ENCODE measurements around the gene MACROD2.

MACROD2 gene

GRCh38 chr20:14845199-14846160 lies 850.2 kb downstream of the MACROD2 start:
- no peak for DNase-seq

GRCh38 chr20:14848806-14849205 lies 853.5 kb downstream of the MACROD2 start:
- no peak for DNase-seq

GRCh38 chr20:14853079-14853478 lies 857.8 kb downstream of the MACROD2 start:
- DNase-seq, result no peak

- DNase-seq, result no peak
These were observed 859.9 kb downstream of the MACROD2 start for GRCh38 chr20:14855171-14855570.

GRCh38 chr20:14859627-14860026 lies 864.3 kb downstream of the MACROD2 start:
- DNase-seq, result no peak

- DNase-seq, result no peak
These were observed 865.1 kb downstream of the MACROD2 start for GRCh38 chr20:14860410-14860814.

GRCh38 chr20:14861028-14861699 lies 865.8 kb downstream of the MACROD2 start:
- no peak for DNase-seq

GRCh38 chr20:14865169-14865568 lies 869.9 kb downstream of the MACROD2 start:
- no peak for DNase-seq

GRCh38 chr20:14865731-14866130 lies 870.4 kb downstream of the MACROD2 start:
- DNase-seq, result no peak

- DNase-seq, result no peak
These were observed 871.7 kb downstream of the MACROD2 start for GRCh38 chr20:14866841-14867514.

GRCh38 chr20:14877301-14878028 lies 882.1 kb downstream of the MACROD2 start:
- DNase-seq, result no peak

- no peak for DNase-seq
These were observed 883.3 kb downstream of the MACROD2 start for GRCh38 chr20:14878676-14879019.

- no peak for DNase-seq
These were observed 883.8 kb downstream of the MACROD2 start for GRCh38 chr20:14879020-14879697.

- DNase-seq, result no peak
These were observed 884.5 kb downstream of the MACROD2 start for GRCh38 chr20:14879839-14880238.

- DNase-seq, result no peak
These were observed 886.2 kb downstream of the MACROD2 start for GRCh38 chr20:14881518-14881917.

- no peak for DNase-seq
These were observed 886.8 kb downstream of the MACROD2 start for GRCh38 chr20:14882157-14882556.

- DNase-seq, result no peak
These were observed 887.5 kb downstream of the MACROD2 start for GRCh38 chr20:14882846-14883245.

GRCh38 chr20:14883324-14883723 lies 888.0 kb downstream of the MACROD2 start:
- no peak for DNase-seq

- no peak for DNase-seq
These were observed 890.3 kb downstream of the MACROD2 start for GRCh38 chr20:14885661-14886060.

- no peak for DNase-seq
These were observed 892.8 kb downstream of the MACROD2 start for GRCh38 chr20:14888134-14888533.

GRCh38 chr20:14889496-14890255 lies 894.4 kb downstream of the MACROD2 start:
- DNase-seq, result no peak

- DNase-seq, result no peak
These were observed 895.4 kb downstream of the MACROD2 start for GRCh38 chr20:14890713-14891112.
